B cell (primary cell): ENCODE data around the gene WHAMM. TPM values are rescaled to one million over a fixed set of nuclear protein-coding genes. Genes with fewer than 3 reads are reported as not detected.

Experiments used
- ATAC-seq: fragments of 200-7000 bp; cut with Tn5 transposase; one replicate; pipeline ENCODE4 v1.10.0; 2021; ENCODE audit warnings: low read depth, mild to moderate bottlenecking, moderate number of reproducible peaks, moderate library complexity
- CTCF ChIA-PET: fragments of 350-600 bp; sonication (Branson Sonifier 250); formaldehyde crosslinking; loops from one replicate; lab custom pipeline; 2021; ENCODE audit warnings: antibody characterized with exemption, inconsistent platforms; lab: Charles Lee
- POLR2A ChIA-PET: fragments of 350-600 bp; sonication (Branson Sonifier 250); formaldehyde crosslinking; loops from one replicate; lab custom pipeline; 2021; ENCODE audit warnings: antibody characterized with exemption; lab: Charles Lee
- DNase-seq: peaks from one replicate; pipeline ENCODE4 v3.0.0; 2013
- H2AFZ ChIP-seq: 2 replicates; pipeline ENCODE4 v1.6.1; 2012; ENCODE audit warnings: mild to moderate bottlenecking, low read depth, low read length; ENCODE audit not compliant: insufficient read depth, poor library complexity, severe bottlenecking
- H3K27ac ChIP-seq, 2 donors: 1 replicate in 1 of 2; 2 replicates in 1 of 2; pipeline ENCODE4 v1.5.1; 2012 to 2013; ENCODE audit warnings: low read length in 2 of 2, mild to moderate bottlenecking in 2 of 2, moderate library complexity in 1 of 2
- H3K27me3 ChIP-seq, 4 experiments: fragments of 200-600 bp in 1 of 4; sonication (generic) in 1 of 4; replicated peaks in 1 of 4; 1 replicate in 2 of 4; 2 replicates in 2 of 4; pipeline versions ENCODE4 v1.6.1 to v1.7.0; 2013 to 2016; ENCODE audit warnings: low read length in 3 of 4, mild to moderate bottlenecking in 2 of 4, mixed read lengths in 1 of 4, moderate library complexity in 1 of 4; ENCODE audit not compliant: insufficient read depth in 4 of 4, control insufficient read depth in 3 of 4; ENCODE audit errors: control extremely low read depth in 1 of 4
- H3K36me3 ChIP-seq, 2 experiments: replicated peaks in 1 of 2; 1 replicate in 1 of 2; 2 replicates in 1 of 2; pipeline versions ENCODE4 v1.6.1 to v1.7.1; 2013; ENCODE audit warnings: low read length in 1 of 2; ENCODE audit not compliant: insufficient read depth in 2 of 2, control insufficient read depth in 1 of 2; ENCODE audit errors: control extremely low read depth in 1 of 2, extremely low read depth in 1 of 2
- H3K4me1 ChIP-seq, 2 donors: fragments of 200-600 bp in 1 of 2; sonication (generic) in 1 of 2; 1 replicate in 1 of 2; 2 replicates in 1 of 2; pipeline versions ENCODE4 v1.5.1 to v1.6.1; 2013 to 2017; ENCODE audit warnings: low read length in 2 of 2; ENCODE audit not compliant: control insufficient read depth in 2 of 2, insufficient read depth in 2 of 2
- H3K4me2 ChIP-seq: replicated peaks from 2 replicates; pipeline ENCODE3; 2012; ENCODE audit warnings: mild to moderate bottlenecking, low read depth, low read length; ENCODE audit not compliant: poor library complexity, severe bottlenecking
- H3K4me3 ChIP-seq, 5 experiments: fragments of 200-600 bp in 1 of 5; sonication (generic) in 1 of 5; 1 replicate in 3 of 5; 2 replicates in 2 of 5; pipeline versions ENCODE4 v1.5.1 to v1.7.0; 2011 to 2016; ENCODE audit warnings: low read length in 4 of 5, mild to moderate bottlenecking in 4 of 5, low read depth in 2 of 5, control low read depth in 1 of 5, moderate library complexity in 1 of 5; ENCODE audit not compliant: insufficient read depth in 1 of 5; ENCODE audit errors: control extremely low read depth in 1 of 5, extremely low read depth in 1 of 5
- H3K79me2 ChIP-seq: fragments of 200-600 bp; sonication (generic); one replicate; pipeline ENCODE4 v1.6.0; 2016; ENCODE audit warnings: low read length; ENCODE audit not compliant: control insufficient read depth, insufficient read depth
- H3K9ac ChIP-seq: fragments of 200-600 bp; sonication (generic); 2 replicates; pipeline ENCODE4 v1.6.1; 2017; ENCODE audit warnings: mild to moderate bottlenecking, low read length, moderate library complexity
- H3K9me3 ChIP-seq, 3 donors: one replicate each; pipeline versions ENCODE4 v1.6.1 to v1.7.1; 2013; ENCODE audit warnings: low read length in 2 of 3; ENCODE audit not compliant: control insufficient read depth in 2 of 3, insufficient read depth in 1 of 3; ENCODE audit errors: control extremely low read depth in 1 of 3
- H4K20me1 ChIP-seq: 2 replicates; pipeline ENCODE4 v1.6.0; 2012; ENCODE audit warnings: mild to moderate bottlenecking, low read length; ENCODE audit not compliant: insufficient read depth, control insufficient read depth, poor library complexity, severe bottlenecking
- H3K27ac Mint-ChIP-seq: one replicate; pipeline ENCODE4 v1.8.0; 2021; ENCODE audit warnings: mixed read lengths
- H3K27me3 Mint-ChIP-seq: one replicate; pipeline ENCODE4 v1.8.0; 2021; ENCODE audit warnings: mixed read lengths
- H3K4me1 Mint-ChIP-seq: one replicate; pipeline ENCODE4 v1.8.0; 2021; ENCODE audit warnings: mixed read lengths
- H3K4me3 Mint-ChIP-seq: one replicate; pipeline ENCODE4 v1.8.0; 2021; ENCODE audit warnings: mixed read lengths
- H3K9me3 Mint-ChIP-seq: one replicate; pipeline ENCODE4 v1.8.0; 2022; ENCODE audit warnings: mixed read lengths; ENCODE audit not compliant: insufficient read depth
- EZH2 ChIP-seq: IDR thresholded peaks from 2 replicates; pipeline ENCODE4 v1.6.1; 2012; ENCODE audit warnings: borderline replicate concordance, low read depth, mild to moderate bottlenecking, moderate library complexity, low read length; ENCODE audit not compliant: insufficient read depth, poor library complexity, severe bottlenecking
- WGBS: methylation state at CpG from one replicate; pipeline ENCODE4 v1.1.5; 2013; ENCODE audit warnings: missing lambda C conversion rate; ENCODE audit not compliant: insufficient coverage; 5-methylcytosine and 5-hydroxymethylcytosine counted together
- intact Hi-C: fragments of 100-400 bp; cut with micrococcal nuclease; formaldehyde crosslinking; loops from one replicate; pipeline ENCODE4 v1.10.0; 2022
- polyA plus RNA-seq: library from polyadenylated mRNA; depleted of rRNA; stranded (reverse); fragments of >200 nt; gene quantifications from 2 replicates; pipeline ENCODE4 v1.2.3, GENCODE V29; 2012
- total RNA-seq, 2 donors: library from RNA; stranded (reverse); fragments of 120-200 nt in 1 of 2; gene quantifications; 1 replicate in 1 of 2; 2 replicates in 1 of 2; pipeline versions ENCODE4 v1.2.3 to v1.2.4, GENCODE V29; 2013 to 2022
- TF ChIP-seq, protein P1 (sequence below): fragments of 200-600 bp; IDR thresholded peaks from one replicate; pipeline ENCODE4 v1.8.0; 2022; ENCODE audit warnings: antibody characterized with exemption, mild to moderate bottlenecking

Gene WHAMM
- total and polyA plus RNA-seq, 2 donors (not counting 1 experiment from before 2014, with no cell fraction given) = 18.3 to 31.3 TPM

- no peaks in the 10 kb centered on the region for H3K79me2 ChIP-seq
- intact Hi-C loops = no loop called here
- POLR2A ChIA-PET = no interaction called here
Observed at GRCh38 chr15:82767163-82767829, 42.1 kb upstream of the WHAMM start.

DNA sequence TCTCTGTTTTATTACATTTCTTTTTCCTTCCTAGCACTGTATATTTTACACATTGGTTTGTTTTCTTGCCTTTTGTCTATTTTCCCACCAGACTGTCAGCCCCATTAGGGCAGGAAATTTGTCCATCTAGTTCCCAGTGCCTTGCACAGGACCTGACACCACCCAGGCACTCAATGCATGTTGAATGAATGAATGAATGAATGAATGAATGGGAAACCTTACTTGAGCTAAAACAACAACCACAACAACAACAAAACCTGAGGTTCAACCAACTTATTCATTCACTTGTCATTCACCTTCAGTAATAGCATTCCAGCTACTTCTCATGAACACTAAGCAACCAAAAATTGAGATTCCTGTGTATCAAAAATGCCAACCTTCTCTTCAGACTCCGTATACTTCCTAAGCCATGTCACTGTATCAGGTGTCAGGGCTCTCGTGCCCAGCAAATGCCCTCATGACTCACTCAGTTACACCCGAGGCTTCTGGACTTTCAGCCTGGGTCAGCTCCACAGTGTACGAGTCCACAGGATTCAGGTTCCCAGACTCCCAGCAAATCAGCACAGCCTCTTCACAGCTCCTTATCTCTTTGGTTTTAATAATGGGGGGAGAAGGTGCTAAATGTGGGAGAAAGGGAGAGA, 40.9 kb upstream of the WHAMM start:
- no peak overlapping the region for H3K27ac Mint-ChIP-seq
- CTCF ChIA-PET = no interaction called here
- DNase-seq = no peak

More at GRCh38 chr15:82767163-82767829, 42.1 kb upstream of the WHAMM start:
- CTCF ChIA-PET = interaction anchor here (0.7 kb wide), 1 partner anchor 24 kb away, joined by 3 read pairs; no protein-coding TSS in a partner anchor
- DNase-seq = no peak
- WGBS = 100% methylated on average over 2 of the region's 2 CpGs
- no peaks in the 10 kb centered on the region for H3K27me3 Mint-ChIP-seq
- Histone ChIP-seq H3K4me1 (no peaks in the 10 kb centered on the region), H4K20me1 (no peaks in the 10 kb centered on the region), H3K36me3 (no peaks in the 10 kb centered on the region), H3K9ac (no peak overlapping the region), H3K4me2 (no peak overlapping the region), H2AFZ (no peak overlapping the region), H3K27ac (no peak overlapping the region), H3K9me3 (peaks cover 0 to 5% (median 3%) of the 10 kb centered on the region in 3 donors), H3K27me3 (no peaks in the 10 kb centered on the region), H3K4me3 (no peak overlapping the region)
- no peak overlapping the region for H3K4me3 Mint-ChIP-seq
- ATAC-seq = no peak
- H3K4me1 Mint-ChIP-seq = peaks cover 4% of the 10 kb centered on the region
- TF ChIP-seq, protein P1, sequence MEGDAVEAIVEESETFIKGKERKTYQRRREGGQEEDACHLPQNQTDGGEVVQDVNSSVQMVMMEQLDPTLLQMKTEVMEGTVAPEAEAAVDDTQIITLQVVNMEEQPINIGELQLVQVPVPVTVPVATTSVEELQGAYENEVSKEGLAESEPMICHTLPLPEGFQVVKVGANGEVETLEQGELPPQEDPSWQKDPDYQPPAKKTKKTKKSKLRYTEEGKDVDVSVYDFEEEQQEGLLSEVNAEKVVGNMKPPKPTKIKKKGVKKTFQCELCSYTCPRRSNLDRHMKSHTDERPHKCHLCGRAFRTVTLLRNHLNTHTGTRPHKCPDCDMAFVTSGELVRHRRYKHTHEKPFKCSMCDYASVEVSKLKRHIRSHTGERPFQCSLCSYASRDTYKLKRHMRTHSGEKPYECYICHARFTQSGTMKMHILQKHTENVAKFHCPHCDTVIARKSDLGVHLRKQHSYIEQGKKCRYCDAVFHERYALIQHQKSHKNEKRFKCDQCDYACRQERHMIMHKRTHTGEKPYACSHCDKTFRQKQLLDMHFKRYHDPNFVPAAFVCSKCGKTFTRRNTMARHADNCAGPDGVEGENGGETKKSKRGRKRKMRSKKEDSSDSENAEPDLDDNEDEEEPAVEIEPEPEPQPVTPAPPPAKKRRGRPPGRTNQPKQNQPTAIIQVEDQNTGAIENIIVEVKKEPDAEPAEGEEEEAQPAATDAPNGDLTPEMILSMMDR = no peak
- TF ChIP-seq EZH2 = no peak
- no peaks in the 10 kb centered on the region for H3K9me3 Mint-ChIP-seq
- H3K27ac Mint-ChIP-seq = no peak overlapping the region

More for the DNA sequence above, 40.9 kb upstream of the WHAMM start:
- intact Hi-C loops = no loop called here
- no peaks in the 10 kb centered on the region for H3K27me3 Mint-ChIP-seq
- no peaks in the 10 kb centered on the region for H3K9me3 Mint-ChIP-seq
- H3K27ac ChIP-seq = no peak overlapping the region
- no peaks in the 10 kb centered on the region for H3K27me3 ChIP-seq
- no peak overlapping the region for H3K4me2 ChIP-seq
- no peak overlapping the region for H3K4me3 Mint-ChIP-seq
- no peak overlapping the region for H3K9ac ChIP-seq
- H3K4me3 ChIP-seq = no peak overlapping the region
- H3K36me3 ChIP-seq = no peaks in the 10 kb centered on the region
- H4K20me1 ChIP-seq = no peaks in the 10 kb centered on the region
- POLR2A ChIA-PET = no interaction called here
- H2AFZ ChIP-seq = no peak overlapping the region
- H3K79me2 ChIP-seq = no peaks in the 10 kb centered on the region
- 100% methylated on average over 4 of the region's 4 CpGs for WGBS
- no peak for ATAC-seq
- peaks cover 0 to 5% (median 3%) of the 10 kb centered on the region in 3 donors for H3K9me3 ChIP-seq
- peaks cover 3% of the 10 kb centered on the region for H3K4me1 Mint-ChIP-seq
- no peaks in the 10 kb centered on the region for H3K4me1 ChIP-seq
- TF ChIP-seq, protein P1 = no peak
- TF ChIP-seq EZH2 = no peak
